ENCODE data around the gene AFTPH. TPM values are rescaled to one million over a fixed set of nuclear protein-coding genes. Genes with fewer than 3 reads are reported as not detected.

Gene AFTPH
- total RNA-seq, 2 experiments from 2014 or later = 30.6 to 31.1 TPM

DNA sequence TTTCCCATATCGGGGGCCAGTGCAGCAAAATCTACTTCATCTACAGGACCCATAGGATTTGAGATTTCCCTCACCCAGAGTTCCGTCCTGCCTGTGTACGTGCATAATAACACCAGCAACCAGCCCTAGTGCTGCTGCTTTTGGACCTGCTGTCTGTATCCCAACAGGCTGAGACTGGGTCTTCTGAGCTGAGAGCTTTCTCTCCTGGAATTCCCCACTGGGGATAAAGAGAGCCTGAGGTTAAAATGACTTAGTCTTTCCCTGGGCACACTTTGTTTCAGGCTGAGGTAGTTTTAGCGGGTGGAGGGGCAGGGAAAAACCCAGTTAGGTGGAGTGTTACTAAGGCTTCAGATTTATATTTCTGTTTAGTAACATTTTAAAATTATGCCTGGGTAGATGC is 67.1 kb downstream of the AFTPH start:
- no peak overlapping the region for H3K4me3 Mint-ChIP-seq

DNA sequence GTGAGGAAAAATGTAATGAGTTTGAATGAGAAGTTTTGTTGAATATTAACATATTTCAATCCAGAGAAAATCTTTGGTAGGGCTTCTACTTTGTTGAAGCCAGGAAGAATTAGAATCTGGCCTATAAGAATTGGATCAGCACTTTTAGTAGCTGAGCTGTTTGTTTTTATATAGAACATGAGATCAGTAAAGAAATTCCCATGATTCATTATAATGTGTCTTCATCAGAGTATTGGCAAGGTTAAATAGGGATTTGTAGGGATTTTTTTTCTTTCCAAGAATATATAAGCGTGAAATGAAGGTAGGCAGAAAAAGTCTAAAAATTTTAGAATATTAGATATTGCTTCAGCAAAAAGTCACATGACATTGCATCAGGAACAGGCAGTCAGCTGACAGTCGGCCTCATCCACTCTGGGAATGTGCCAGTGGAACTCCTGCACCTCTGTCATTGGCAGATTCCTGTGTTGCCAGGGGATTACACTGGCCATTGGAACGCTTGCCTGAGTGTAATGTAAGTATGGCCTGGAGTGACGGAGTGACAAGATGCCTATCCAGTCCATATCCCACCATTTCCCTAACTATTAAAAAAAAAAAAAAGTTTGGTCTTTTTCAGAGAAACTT is 69.0 kb downstream of the AFTPH start:
- intact Hi-C loops (cut with micrococcal nuclease) = no loop called here
- peaks cover 28% of the 10 kb centered on the region for H3K36me3 Mint-ChIP-seq (ENCODE audit: low read depth)
- CTCF ChIA-PET = interaction anchor here (0.8 to 1.1 kb wide), 2 partner anchors 13 to 280 kb away, joined by 3 to 4 read pairs; no protein-coding TSS in a partner anchor
- no peak overlapping the region for H3K27ac Mint-ChIP-seq
- TF ChIP-seq, protein P1, sequence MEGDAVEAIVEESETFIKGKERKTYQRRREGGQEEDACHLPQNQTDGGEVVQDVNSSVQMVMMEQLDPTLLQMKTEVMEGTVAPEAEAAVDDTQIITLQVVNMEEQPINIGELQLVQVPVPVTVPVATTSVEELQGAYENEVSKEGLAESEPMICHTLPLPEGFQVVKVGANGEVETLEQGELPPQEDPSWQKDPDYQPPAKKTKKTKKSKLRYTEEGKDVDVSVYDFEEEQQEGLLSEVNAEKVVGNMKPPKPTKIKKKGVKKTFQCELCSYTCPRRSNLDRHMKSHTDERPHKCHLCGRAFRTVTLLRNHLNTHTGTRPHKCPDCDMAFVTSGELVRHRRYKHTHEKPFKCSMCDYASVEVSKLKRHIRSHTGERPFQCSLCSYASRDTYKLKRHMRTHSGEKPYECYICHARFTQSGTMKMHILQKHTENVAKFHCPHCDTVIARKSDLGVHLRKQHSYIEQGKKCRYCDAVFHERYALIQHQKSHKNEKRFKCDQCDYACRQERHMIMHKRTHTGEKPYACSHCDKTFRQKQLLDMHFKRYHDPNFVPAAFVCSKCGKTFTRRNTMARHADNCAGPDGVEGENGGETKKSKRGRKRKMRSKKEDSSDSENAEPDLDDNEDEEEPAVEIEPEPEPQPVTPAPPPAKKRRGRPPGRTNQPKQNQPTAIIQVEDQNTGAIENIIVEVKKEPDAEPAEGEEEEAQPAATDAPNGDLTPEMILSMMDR (IDR thresholded peaks at IDR 0.05) = no peak
- ATAC-seq (no peak), DNase-seq (no peak)
- POLR2A ChIA-PET = no interaction called here
- H3K27me3 Mint-ChIP-seq = no peaks in the 10 kb centered on the region
- H3K9me3 Mint-ChIP-seq = no peaks in the 10 kb centered on the region
- peaks cover 21% of the 10 kb centered on the region for H3K4me1 Mint-ChIP-seq (ENCODE audit: low read depth)
- H3K4me3 Mint-ChIP-seq = no peak overlapping the region

More for the DNA sequence above, 67.1 kb downstream of the AFTPH start:
- TF ChIP-seq, protein P1 (IDR thresholded peaks at IDR 0.05) = no peak
- ChIA-PET POLR2A (no interaction called here), CTCF (interaction anchor here (1.1 to 1.6 kb wide), 4 partner anchors 55 to 281 kb away, joined by 3 to 5 read pairs (median 4); no protein-coding TSS in a partner anchor)
- peaks cover 24% of the 10 kb centered on the region for H3K4me1 Mint-ChIP-seq (ENCODE audit: low read depth)
- peak; percentile 14 for DNase-seq
- ATAC-seq = peak; percentile 47
- H3K36me3 Mint-ChIP-seq (ENCODE audit: low read depth) = peaks cover 32% of the 10 kb centered on the region
- no peaks in the 10 kb centered on the region for H3K27me3 Mint-ChIP-seq
- intact Hi-C loops (cut with micrococcal nuclease) = no loop called here
- no peaks in the 10 kb centered on the region for H3K9me3 Mint-ChIP-seq
- H3K27ac Mint-ChIP-seq = peak overlapping the region; percentile 8

DNA sequence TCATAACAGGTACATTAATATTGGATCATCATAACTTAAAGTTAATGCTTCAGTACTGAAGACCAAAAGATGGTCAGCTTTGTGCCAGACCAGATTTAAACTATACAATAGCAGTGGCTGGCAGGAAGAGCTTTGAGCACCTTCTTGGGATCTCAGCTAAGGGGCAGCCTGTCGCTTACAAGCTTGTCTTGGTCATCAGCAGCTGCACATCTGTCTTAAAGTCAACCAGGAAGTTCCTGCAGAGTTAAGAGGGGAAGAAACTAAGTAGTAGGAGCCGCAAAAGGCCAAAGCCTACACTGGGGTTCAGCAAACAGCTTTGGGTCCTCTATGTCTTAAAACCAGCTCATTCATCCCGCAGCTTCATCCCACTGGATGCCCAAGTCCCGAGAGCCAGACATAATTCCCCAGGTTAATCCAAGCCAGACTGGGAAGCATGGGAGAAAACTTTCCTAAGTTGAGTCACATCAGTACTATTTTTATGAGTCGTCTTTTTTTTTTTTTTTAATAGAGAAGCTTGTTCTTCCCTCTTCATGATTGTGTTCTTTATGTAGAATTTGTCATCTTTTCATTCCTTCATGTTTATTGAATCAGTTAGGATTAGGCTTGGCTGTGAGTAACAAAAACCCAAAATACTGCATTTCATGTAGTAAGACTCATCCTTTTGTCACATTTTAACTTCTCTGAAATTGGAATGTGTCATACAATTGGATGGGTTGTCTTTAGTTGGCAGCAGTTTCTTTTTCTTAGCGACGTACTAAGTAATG is 70.3 kb downstream of the AFTPH start:
- POLR2A ChIA-PET = interaction anchor here (0.6 to 1.2 kb wide), 4 partner anchors 9 to 626 kb away, joined by 3 to 4 read pairs (median 4); no protein-coding TSS in a partner anchor
- no peak for DNase-seq
- intact Hi-C loops (cut with micrococcal nuclease) = no loop called here
- CTCF ChIA-PET = interaction anchor here (0.7 to 1.1 kb wide), 4 partner anchors 12 to 264 kb away, joined by 3 to 4 read pairs (median 3); no protein-coding TSS in a partner anchor
- ATAC-seq = no peak
- Mint-ChIP-seq H3K4me3 (no peak overlapping the region), H3K4me1 (ENCODE audit: low read depth) (peaks cover 21% of the 10 kb centered on the region), H3K36me3 (ENCODE audit: low read depth) (peaks cover 22% of the 10 kb centered on the region), H3K27ac (no peak overlapping the region), H3K9me3 (no peaks in the 10 kb centered on the region), H3K27me3 (no peaks in the 10 kb centered on the region)
- TF ChIP-seq, protein P1 (IDR thresholded peaks at IDR 0.05) = no peak

DNA sequence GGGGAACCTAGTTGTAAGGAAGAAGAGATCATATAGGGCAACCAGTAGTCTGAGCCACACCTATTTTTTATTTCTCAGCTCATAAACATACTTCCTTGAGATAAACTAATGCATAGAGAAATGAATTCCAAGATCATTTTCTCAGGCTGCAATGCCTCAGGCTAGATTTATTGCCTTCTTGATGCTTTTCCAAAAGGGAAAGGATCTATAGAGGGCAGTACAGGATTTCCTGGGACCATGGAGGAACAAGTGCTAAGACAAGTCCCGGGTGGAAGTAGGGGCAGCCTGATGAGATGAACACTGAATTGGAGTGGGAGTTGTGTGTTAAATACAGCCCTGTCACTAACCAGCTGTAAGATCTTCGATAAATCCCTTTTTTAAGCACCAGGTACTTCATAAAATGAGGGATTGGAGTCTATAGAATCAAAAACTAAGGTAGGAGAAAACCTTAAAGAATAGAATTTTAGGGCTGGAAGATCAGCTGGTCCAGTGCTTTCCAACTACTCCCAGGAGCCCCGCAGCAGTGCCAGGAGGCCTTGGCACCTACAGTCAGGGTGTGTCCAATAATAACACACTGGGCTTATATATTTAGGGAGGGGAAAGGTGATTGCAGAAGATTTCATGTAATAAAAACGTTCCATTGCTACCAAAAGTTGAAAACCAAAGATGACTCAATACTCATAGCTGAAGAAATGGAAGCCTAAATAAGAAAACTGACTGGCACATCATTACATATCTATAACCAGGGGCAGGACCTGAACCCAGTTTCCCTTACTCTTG is 71.5 kb downstream of the AFTPH start:
- ATAC-seq (no peak), DNase-seq (no peak)
- Mint-ChIP-seq H3K9me3 (no peaks in the 10 kb centered on the region), H3K36me3 (ENCODE audit: low read depth) (peaks cover 14% of the 10 kb centered on the region), H3K4me3 (no peak overlapping the region), H3K27me3 (no peaks in the 10 kb centered on the region), H3K27ac (no peak overlapping the region), H3K4me1 (ENCODE audit: low read depth) (peaks cover 21% of the 10 kb centered on the region)
- TF ChIP-seq, protein P1 (IDR thresholded peaks at IDR 0.05) = no peak
- ChIA-PET POLR2A (interaction anchor here (1.2 kb wide), 1 partner anchor 10 kb away, joined by 3 read pairs; no protein-coding TSS in a partner anchor), CTCF (interaction anchor here (1.4 to 2.5 kb wide), 2 partner anchors 9 to 12 kb away, joined by 4 to 7 read pairs; no protein-coding TSS in a partner anchor)
- intact Hi-C loops (cut with micrococcal nuclease) = no loop called here

All from activated CD8-positive, alpha-beta T cell treated with anti-CD3 and anti-CD28 coated beads for 36 hours (primary cell).